LNCaP clone FGC (cell line): ENCODE measurements around the gene TLR9.

Experiments used
- DNase-seq: peaks from one replicate; pipeline ENCODE4 v3.0.0-alpha.2; 2011; ENCODE audit warnings: low read depth
- H3K4me3 ChIP-seq: 2 replicates; pipeline ENCODE4 v1.5.1; 2011; ENCODE audit warnings: mild to moderate bottlenecking, low read depth, low read length, control low read depth
- CTCF ChIP-seq: IDR thresholded peaks from 2 replicates; pipeline ENCODE4 v1.5.1; 2012; ENCODE audit warnings: mild to moderate bottlenecking; ENCODE audit not compliant: control insufficient read depth, insufficient read depth; ENCODE audit errors: extremely low read depth

The TLR9 gene

GRCh38 chr3:52205727-52206372, 19.6 kb downstream of the TLR9 start:
- TF ChIP-seq CTCF, result no peak
- no peak overlapping the region for H3K4me3 ChIP-seq
- no peak for DNase-seq

GRCh38 chr3:52204337-52205073, 20.9 kb downstream of the TLR9 start:
- H3K4me3 ChIP-seq, result no peak overlapping the region
- no peak for TF ChIP-seq CTCF
- DNase-seq, result peak; percentile 97

DNA sequence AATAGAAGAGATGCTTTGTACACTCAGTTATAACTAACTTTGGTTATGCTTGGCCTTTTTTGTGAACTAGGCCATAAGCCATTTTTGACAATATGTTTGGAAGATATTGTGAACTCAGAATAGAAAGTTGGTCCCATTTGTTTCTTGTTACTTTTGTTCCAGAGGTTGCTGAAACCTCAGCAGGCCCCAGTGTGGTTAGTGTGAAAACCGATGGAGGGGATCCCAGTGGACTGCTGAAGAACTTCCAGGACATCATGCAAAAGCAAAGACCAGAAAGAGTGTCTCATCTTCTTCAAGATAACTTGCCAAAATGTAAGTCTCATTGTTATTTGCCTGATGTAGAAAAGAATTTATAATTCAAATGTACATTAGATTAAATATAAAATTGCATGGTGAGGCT, 21.7 kb downstream of the TLR9 start:
- TF ChIP-seq CTCF, result no peak
- H3K4me3 ChIP-seq, result no peak overlapping the region
- DNase-seq, result no peak

- no peak overlapping the region for H3K4me3 ChIP-seq
- TF ChIP-seq CTCF, result no peak
- no peak for DNase-seq
Observed at GRCh38 chr3:52202384-52203077, 22.9 kb downstream of the TLR9 start.

DNA sequence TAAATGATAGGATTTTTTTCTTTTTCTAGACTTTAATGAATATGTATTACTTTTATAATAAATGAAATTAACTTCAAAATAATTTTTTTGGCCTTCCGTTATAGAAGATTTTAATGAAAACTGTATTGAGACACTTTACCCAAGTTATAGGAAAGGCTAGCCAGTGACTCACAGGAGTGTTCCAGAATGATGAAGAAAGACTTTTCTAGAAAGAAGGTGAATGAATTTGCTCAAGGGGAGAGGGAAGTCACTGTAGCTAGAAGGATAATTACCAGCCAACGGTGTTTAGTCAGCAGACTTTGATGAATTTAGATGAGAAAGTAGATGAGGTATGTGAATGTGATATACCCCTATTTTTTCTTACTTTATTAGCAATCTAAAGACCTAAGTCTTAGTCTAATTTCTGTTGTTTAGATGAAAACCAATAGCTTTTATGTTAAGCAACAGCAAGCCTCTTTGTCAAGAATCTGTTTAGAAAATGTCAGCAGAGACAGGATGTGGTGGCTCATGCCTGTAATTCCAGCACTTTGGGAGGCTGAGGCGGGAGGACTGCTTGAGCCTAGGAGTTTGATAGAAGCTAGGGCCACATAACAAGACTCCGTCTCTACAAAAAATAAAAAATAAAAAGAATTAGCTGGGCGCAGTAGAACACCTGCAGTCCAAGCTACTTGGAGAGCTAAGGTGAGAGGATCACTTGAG, 24.3 kb downstream of the TLR9 start:
- no peak for DNase-seq
- no peak for TF ChIP-seq CTCF
- H3K4me3 ChIP-seq, result no peak overlapping the region

DNA sequence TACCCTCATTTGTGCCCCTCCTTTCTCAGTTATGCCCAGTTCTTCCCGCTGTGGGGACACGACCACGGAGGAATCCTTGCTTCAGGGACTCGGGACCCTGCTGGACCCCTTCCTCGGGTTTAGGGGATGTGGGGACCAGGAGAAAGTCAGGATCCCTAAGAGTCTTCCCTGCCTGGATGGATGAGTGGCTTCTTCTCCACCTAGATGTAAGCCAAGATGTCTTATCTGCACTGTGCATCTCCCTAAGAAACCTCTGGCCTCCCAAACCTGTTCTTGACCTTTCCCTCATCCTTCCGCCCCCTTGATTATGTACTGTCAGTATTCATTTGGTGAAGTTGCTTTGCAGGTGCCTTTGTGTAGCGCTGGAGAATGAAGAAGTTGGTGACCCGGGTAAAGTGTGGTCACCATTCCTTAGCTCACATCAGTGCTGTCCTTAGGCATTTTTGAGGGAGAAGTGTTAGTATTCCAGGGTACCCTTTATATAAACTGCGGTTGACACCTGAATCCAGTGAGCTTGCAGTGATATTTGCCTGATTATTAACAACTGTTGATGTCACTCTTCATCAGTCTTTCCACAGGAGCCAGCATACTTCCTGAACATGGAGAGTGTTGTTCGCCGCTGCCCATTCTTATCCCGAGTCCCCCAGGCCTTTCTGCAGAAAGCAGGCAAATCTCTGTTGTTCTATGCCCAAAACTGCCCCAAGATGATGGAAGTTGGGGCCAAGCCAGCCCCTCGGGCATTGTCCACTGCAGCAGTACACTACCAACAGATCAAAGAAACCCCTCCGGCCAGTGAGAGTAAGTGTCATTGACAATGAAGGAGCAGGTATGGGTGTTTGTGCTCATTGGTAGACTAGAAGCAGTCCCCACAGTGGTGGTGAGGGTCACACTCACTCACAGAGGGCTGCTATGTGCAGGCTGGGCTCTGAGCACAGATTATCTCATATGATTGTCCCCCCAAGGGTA, 26.5 kb downstream of the TLR9 start:
- no peak for DNase-seq
- peak overlapping the region; percentile 92 for H3K4me3 ChIP-seq
- no peak for TF ChIP-seq CTCF
